Stimulated activated CD4-positive, alpha-beta T cell treated with anti-CD3 and anti-CD28 coated beads, Interleukin-2, amount 100 ng/mL, for 24 hours (primary cell): ENCODE results near the gene CCDC24.
A peak's percentile ranks its signal among the peaks of the same experiment; 100 is the strongest.

Experiments
- DNase-seq, 2 donors: peaks; one replicate each; pipeline ENCODE4 v3.0.0-alpha.2; 2020

CCDC24 gene

GRCh38 chr1:43963890-43964289, 27.5 kb upstream of the CCDC24 start:
- no peak for DNase-seq

GRCh38 chr1:43965316-43965715, 26.1 kb upstream of the CCDC24 start:
- no peak for DNase-seq

- DNase-seq = peak; percentile 27 to 38
Observed at GRCh38 chr1:43968348-43968948, 23.0 kb upstream of the CCDC24 start.

GRCh38 chr1:43969416-43969745, 22.0 kb upstream of the CCDC24 start:
- no peak for DNase-seq

GRCh38 chr1:43969746-43970466, 21.5 kb upstream of the CCDC24 start, which contains the start of gene DPH2:
Gene DPH2 (plus strand): TSS chr1:43970010. CDS start chr1:43970176, 166 bp downstream.
- peak; percentile 97 for DNase-seq

GRCh38 chr1:43970502-43970901, 20.9 kb upstream of the CCDC24 start:
- no peak for DNase-seq

- DNase-seq = no peak
Observed at GRCh38 chr1:43970911-43971310, 20.5 kb upstream of the CCDC24 start.

GRCh38 chr1:43971336-43971980, 19.9 kb upstream of the CCDC24 start:
- no peak for DNase-seq

- DNase-seq = no peak
Observed at GRCh38 chr1:43973981-43974442, 17.4 kb upstream of the CCDC24 start.

- DNase-seq = peak; percentile 97 to 98
Observed at GRCh38 chr1:43974443-43975248, 16.8 kb upstream of the CCDC24 start, which contains the start of gene ATP6V0B. Gene ATP6V0B (plus strand): TSS chr1:43974960. CDS start chr1:43975041, 81 bp downstream.

- peak; percentile 25 to 41 for DNase-seq
Observed at GRCh38 chr1:43975249-43975961, 16.0 kb upstream of the CCDC24 start.

- DNase-seq = no peak
Observed at GRCh38 chr1:43976045-43976444, 15.4 kb upstream of the CCDC24 start.

- no peak for DNase-seq
Observed at GRCh38 chr1:43976890-43977289, 14.5 kb upstream of the CCDC24 start.

- no peak for DNase-seq
Observed at GRCh38 chr1:43977376-43978263, 13.8 kb upstream of the CCDC24 start.

GRCh38 chr1:43978264-43978550, 13.2 kb upstream of the CCDC24 start:
- no peak for DNase-seq

- DNase-seq = peak; percentile 41 to 66
Observed at GRCh38 chr1:43978551-43979260, 12.7 kb upstream of the CCDC24 start, which contains the start of gene B4GALT2. Gene B4GALT2 (plus strand): TSS chr1:43979210. CDS start chr1:43981161, 1,951 bp downstream.

GRCh38 chr1:43979261-43979527, 12.2 kb upstream of the CCDC24 start:
- no peak for DNase-seq

- peak; percentile 36 to 61 for DNase-seq
Observed at GRCh38 chr1:43979528-43980254, 11.7 kb upstream of the CCDC24 start.

GRCh38 chr1:43980255-43981134, 10.9 kb upstream of the CCDC24 start:
- no peak for DNase-seq
